GM18907 (cell line): Measurements from ENCODE around the gene KIF12.
"Not testable (repeated sequence)": the region's sequence is repeated elsewhere in the genome, so short reads cannot be mapped to it uniquely, and the experiment has no call there.

ENCODE experiments used
- ATAC-seq: cut with Tn5 transposase; IDR thresholded peaks from one replicate; pipeline ENCODE4 v1.9.1; 2021; ENCODE audit warnings: mild to moderate bottlenecking, moderate library complexity; ENCODE audit not compliant: unreplicated experiment

The KIF12 gene

GRCh38 chr9:114086009-114086408, 13.1 kb downstream of the KIF12 start:
- no peak for ATAC-seq

GRCh38 chr9:114085387-114085789, 13.7 kb downstream of the KIF12 start:
- ATAC-seq, result no peak

DNA sequence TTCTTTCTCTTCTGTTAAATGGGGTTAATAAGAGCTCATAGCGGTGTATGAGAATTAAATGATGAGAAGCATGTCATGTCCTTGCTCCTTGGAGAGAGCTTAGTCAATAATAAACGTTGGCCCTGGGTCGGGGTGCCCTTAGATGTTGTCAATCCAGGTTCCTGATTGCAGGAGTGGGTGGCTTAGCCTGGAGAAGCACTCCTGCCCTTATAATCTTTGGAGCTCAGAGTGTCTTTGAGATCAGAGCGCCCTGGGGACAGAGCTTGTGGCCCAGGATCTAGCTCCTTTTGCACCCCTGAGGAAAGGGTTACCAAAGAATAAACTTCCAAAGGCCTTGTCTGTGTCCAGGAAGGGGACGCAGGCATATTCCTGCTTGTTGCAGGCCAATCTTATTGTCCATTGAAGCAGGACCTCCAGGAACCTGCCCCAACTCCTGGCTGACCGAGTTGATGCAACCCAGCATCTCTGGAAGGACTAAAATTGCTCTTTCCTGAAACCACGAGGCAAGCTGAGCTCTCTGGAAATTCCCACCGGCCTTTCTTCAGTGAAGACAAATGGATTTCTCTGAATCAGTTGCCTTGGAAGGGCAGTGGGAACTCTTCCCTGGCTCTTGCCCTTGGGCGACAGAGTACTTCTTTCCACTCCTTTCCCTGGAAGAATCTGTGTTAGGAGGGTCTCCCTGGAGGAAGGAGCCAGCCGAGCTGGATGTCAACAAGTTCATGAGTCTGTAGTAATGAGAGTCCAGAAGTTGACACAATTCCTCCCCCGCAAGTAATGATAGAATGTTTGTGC, 14.6 kb downstream of the KIF12 start:
- ATAC-seq, result no peak

- no peak for ATAC-seq
Observed at GRCh38 chr9:114083666-114084065, 15.4 kb downstream of the KIF12 start.

DNA sequence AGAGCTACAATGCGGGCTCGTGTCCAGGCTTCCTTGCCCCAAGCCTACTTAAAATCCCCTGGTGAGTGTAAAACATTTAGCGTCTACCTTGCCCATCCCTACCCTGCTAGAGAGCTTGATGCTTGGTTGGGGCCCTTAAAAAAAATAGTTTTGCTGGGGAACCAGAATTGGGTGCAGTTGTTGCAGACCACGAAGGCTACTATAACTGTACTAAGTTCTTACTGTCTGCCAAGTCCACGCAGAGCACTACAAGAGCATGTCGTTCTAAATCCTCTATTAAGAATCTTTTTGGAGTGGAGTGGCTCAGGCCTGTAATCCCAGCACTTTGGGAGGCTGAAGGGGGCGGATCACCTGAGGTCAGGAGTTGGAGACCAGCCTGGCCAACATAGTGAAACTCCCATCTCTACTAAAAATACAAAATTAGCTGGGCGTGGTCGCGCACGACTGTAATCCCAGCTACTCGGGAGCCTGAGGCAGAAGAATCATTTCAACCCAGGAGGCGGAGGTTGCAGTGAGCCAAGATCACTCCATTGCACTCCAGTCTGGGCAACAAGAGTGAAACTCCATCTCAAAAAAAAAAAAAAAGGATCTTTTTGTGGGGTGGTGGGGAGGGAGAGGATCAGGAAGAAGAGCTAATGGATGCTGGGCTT, 16.2 kb downstream of the KIF12 start:
- not testable (repeated sequence) for ATAC-seq

DNA sequence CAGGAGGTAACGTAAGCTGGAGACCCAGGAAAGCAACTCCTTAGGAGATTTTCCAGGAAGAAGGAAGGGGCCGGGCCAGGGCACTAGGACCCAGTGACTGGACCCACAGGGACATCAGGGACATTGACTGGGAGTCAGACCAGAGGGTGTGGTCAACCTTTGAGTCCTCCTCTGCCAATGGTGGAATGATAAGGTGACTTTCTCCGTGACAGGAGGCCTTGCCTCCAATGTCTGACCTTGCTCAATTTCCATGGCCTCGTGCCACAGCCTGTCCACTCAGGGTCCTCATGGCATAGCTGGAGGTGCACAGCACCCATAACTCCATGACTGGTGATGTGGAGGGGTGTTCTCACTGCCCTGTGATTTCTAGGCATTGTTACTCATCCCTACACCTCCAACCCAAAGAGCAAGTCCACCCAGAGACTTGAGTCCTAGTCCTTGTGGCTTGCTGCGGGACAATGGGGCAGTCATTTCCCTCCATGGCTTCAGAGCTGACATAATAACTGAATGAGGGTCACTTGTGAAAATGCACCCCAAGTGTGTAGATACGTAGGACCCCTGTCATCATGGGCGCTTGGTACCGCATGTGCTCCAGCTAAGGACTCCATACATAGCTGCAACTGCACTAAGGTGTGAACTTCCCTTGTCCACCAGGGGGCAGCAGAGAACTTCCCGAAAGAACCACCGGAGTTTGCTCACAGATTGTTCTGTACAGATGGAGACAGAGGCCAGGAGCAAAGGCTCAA, 16.9 kb downstream of the KIF12 start:
- ATAC-seq, result peak; percentile 72

- ATAC-seq, result no peak
Observed at GRCh38 chr9:114081441-114082016, 17.6 kb downstream of the KIF12 start.

DNA sequence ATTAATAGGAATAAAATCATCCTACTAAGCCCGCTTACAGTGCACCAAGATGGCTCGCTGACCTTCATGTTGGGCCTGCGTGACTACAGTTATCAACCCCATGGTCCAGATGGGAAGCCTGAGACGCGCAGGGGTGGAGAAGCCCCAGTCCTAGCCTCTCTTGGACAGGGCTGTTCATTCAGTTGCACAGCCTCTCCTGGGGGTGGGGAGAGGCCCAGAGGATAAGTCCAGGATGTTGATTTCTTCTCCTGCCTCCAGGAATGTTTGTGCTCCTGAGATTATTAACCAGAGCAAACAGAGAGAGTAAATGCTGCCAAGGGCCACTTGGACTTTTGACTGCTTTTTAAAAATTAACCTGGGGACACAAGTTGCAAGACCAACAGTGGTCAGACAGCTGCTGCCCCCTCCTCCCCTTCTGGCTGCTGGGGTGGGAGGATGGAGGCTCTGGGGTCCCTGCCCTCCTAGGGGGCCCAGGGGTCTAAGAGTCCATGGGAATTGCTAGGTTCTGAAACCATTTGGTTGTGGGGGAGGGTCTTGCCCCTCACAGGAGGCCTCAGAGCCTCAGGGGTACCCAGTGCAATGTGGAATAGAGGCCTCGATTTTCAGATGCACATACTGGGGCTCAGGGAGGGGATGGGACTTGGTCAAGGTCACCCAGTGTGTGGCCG, 18.2 kb downstream of the KIF12 start:
- no peak for ATAC-seq

DNA sequence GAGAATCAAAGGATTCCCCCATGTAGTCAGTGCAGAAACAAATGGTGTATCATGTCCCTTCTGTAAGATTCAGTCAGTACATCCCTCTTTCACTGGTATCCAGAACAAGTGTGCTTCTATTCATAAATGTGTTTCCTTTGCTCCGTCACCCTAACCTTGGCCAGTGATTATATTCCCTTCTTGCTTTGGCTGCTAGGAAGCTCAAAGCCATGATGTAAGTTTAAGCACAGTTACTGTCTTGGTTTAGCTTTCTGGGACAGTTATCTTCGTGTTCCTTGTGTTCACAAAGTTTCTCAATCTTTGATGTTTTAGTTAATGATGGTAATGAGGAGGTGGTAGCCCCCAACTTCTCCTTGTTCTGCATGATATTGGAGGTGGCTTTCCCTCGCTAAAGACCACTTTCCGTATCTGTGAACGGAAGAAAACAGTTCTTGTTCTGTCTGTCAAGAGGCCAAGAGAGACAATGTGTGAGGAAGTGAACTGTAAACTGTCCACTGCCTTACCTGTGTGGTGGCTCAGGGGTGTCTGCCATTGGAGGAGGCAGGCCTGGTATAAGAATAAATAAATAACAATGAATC, 18.8 kb downstream of the KIF12 start:
- no peak for ATAC-seq

DNA sequence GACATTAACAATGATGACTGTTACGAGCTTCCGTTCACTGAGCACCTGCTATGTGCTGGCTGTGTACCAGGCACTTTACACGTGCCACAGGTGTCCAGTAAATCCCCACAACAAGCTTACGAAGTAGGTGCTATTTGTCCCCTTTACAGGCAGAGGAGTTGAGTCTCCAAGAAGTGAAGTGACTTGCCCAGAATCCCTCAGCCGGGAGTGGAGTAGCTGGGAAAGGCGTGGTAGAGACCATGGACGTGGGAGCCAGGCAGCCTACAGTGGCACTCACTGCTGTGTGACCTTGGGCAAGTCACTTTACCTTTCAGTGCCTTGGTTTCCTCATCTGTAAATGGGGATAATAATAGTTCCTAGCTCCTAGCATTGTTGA, 20.3 kb downstream of the KIF12 start:
- ATAC-seq, result no peak

- ATAC-seq, result no peak
Observed at GRCh38 chr9:114078021-114078780, 20.9 kb downstream of the KIF12 start, which contains the start of gene AMBP. AMBP (minus strand) TSS chr9:114078300; CDS start chr9:114078209, 91 bp downstream.

- ATAC-seq, result no peak
Observed at GRCh38 chr9:114077162-114077837, 21.8 kb downstream of the KIF12 start.

GRCh38 chr9:114076237-114077161, 22.6 kb downstream of the KIF12 start:
- ATAC-seq, result no peak

- ATAC-seq, result no peak
Observed at GRCh38 chr9:114075602-114076001, 23.5 kb downstream of the KIF12 start.

GRCh38 chr9:114072184-114073140, 26.6 kb downstream of the KIF12 start:
- no peak for ATAC-seq

DNA sequence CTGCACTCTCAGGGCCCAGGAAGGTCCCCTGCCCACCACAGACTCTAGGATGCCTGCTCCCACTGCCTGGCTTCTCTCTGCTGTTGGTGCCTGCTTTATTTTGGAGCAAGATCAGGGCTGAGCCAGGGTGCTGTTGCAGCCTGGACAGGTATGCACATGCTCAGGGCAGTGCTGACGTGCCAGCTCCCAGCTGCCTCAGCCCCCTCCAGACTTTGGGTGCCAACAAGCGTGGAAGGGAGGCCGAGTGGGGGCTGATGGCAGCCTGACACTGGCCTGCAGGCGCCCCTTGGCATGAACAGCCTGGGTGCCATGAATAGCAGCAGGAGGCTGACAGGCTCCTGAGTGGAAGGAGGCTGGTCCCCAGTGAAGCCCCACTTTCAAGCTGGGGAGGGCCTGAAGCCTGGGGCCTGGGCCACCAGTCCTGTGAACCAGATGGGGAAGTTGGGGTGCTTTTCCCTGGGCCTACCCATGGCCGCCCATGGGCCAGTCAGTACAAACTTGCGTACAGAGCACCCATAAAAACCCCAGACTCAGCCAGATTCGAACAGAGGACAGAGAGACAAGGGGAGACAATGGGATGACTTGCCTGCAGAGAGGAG, 27.8 kb downstream of the KIF12 start:
- no peak for ATAC-seq
